SK-N-MC (cell line): ENCODE data around the gene PARD3B.

ENCODE experiments used
- DNase-seq: peaks from one replicate; pipeline ENCODE4 v3.0.0-alpha.2; 2011; ENCODE audit warnings: low read depth, low spot score
- H3K27ac ChIP-seq: fragments of 200-600 bp; sonication (generic); 2 replicates; pipeline ENCODE4 v1.5.1; 2016; ENCODE audit warnings: mixed run types
- H3K36me3 ChIP-seq: fragments of 200-600 bp; sonication (generic); 2 replicates; pipeline ENCODE4 v1.6.1; 2017; ENCODE audit warnings: antibody characterized with exemption, low read length, mixed read lengths; ENCODE audit not compliant: insufficient read depth
- H3K4me3 ChIP-seq: fragments of 200-600 bp; sonication (generic); 2 replicates; pipeline ENCODE4 v1.5.1; 2016
- H3K9ac ChIP-seq: fragments of 200-600 bp; sonication (generic); 2 replicates; pipeline ENCODE4 v1.8.0; 2017; ENCODE audit warnings: mixed run types, mixed read lengths; ENCODE audit not compliant: insufficient read length
- H3K9me3 ChIP-seq: fragments of 200-600 bp; sonication (generic); 2 replicates; pipeline ENCODE4 v1.6.1; 2017; ENCODE audit warnings: low read depth, mild to moderate bottlenecking, antibody characterized with exemption, low read length, moderate library complexity, mixed read lengths
- EZH2 ChIP-seq: fragments of 200-600 bp; sonication (generic); IDR thresholded peaks from one replicate; pipeline ENCODE4 v1.6.1; 2017; ENCODE audit warnings: antibody characterized with exemption
- FOXP2 ChIP-seq: optimal IDR thresholded peaks from 2 replicates; pipeline ENCODE3; 2011; ENCODE audit warnings: mild to moderate bottlenecking, moderate library complexity; ENCODE audit not compliant: insufficient read depth; ENCODE audit errors: extremely low read length, control extremely low read depth
- POLR2AphosphoS5 ChIP-seq: IDR thresholded peaks from 2 replicates; pipeline ENCODE4 v1.6.1; 2012; ENCODE audit warnings: mild to moderate bottlenecking, low read depth, low read length, borderline replicate concordance

Gene PARD3B

DNA sequence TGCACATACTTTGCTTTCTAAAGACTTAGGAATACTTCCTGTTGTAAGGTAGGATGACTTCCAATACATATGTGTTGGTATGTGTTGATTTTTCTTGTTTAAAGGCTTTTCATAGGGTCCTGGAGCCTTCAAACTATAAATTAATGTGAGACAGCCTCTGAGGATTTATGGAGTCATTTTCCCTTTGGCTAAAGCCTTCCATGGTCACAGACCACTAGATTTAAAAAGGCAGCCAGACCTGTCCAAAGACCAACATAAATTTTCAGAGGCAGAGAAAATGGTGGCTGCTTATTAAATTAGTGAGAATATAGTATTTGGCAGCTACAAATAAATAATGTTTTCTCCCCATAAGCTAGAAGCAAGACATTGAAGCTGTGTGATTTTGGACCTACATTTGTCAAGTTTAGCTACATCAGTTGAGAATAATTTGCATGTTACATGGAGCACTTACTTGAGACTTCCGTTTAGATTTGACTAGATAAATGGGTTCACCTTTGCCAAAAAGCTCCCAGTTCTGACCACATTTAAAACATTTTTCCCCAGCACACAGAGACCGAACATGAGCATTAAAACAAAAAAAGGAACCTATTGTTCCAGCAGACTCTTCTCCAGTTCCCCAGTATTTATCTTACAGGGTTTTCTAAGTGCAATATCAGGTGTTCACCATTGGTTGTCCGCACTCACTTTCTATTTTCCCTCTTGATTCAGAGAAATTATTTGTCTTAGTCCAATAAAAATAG, 402.9 kb downstream of the PARD3B start:
- H3K27ac ChIP-seq = no peak overlapping the region
- TF ChIP-seq FOXP2 = no peak
- TF ChIP-seq POLR2AphosphoS5 = no peak
- no peak for TF ChIP-seq EZH2
- no peaks in the 10 kb centered on the region for H3K36me3 ChIP-seq
- no peaks in the 10 kb centered on the region for H3K9me3 ChIP-seq
- DNase-seq = no peak
- H3K4me3 ChIP-seq = no peak overlapping the region
- H3K9ac ChIP-seq = no peak overlapping the region

DNA sequence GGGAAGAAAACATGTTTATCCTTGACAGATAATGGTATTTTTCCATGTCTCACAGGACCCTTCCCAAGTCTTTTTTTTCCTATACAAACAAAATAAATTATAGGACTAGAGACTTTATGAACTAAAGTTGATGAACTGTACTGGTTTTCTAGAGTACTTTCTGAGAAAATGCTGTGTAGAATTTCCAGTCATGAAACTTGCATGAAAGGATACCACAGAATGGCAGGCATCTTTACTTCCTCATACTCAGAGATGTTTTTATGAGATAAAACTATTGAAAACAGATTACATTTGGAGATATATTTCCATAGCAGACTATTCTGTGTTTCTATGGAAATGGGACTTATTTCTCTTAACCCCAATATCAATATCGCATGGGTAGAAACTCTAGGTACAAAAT, 403.5 kb downstream of the PARD3B start:
- no peak overlapping the region for H3K27ac ChIP-seq
- H3K4me3 ChIP-seq = no peak overlapping the region
- no peaks in the 10 kb centered on the region for H3K36me3 ChIP-seq
- no peak for TF ChIP-seq FOXP2
- no peak for TF ChIP-seq POLR2AphosphoS5
- no peak for TF ChIP-seq EZH2
- no peaks in the 10 kb centered on the region for H3K9me3 ChIP-seq
- no peak for DNase-seq
- no peak overlapping the region for H3K9ac ChIP-seq

DNA sequence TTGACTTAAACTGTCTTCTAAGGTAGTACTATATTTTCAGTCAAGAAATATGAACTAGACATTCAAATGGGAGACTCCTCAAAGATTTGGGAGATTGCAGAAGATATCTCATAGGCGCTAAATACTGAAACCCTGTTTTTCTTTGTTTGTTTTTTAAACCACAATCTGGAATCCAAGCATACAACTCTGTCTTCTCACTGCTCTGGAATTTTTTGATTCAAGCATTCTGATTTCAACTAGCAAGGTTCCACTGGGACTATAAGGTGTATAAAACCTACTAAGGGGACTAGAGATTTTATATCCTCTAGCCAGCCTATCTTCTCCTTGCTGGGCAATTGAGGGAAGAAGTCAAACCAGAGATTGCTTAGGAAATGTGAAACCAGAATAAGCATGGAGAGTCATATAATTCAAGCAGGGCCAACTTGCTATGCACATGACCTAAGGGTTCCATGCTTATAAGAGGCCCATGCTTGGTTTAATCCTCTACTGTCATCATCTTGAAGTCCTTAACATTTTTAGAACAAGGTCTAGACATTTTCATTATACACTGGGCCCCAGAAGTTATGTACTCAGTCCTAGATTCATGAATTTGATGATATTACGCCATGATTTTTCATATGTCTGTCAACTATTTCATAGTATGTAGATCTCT, 405.5 kb downstream of the PARD3B start:
- Histone ChIP-seq H3K36me3 (no peaks in the 10 kb centered on the region), H3K27ac (no peak overlapping the region), H3K4me3 (no peak overlapping the region), H3K9me3 (no peaks in the 10 kb centered on the region), H3K9ac (no peak overlapping the region)
- no peak for DNase-seq
- TF ChIP-seq FOXP2 (no peak), POLR2AphosphoS5 (no peak), EZH2 (no peak)

DNA sequence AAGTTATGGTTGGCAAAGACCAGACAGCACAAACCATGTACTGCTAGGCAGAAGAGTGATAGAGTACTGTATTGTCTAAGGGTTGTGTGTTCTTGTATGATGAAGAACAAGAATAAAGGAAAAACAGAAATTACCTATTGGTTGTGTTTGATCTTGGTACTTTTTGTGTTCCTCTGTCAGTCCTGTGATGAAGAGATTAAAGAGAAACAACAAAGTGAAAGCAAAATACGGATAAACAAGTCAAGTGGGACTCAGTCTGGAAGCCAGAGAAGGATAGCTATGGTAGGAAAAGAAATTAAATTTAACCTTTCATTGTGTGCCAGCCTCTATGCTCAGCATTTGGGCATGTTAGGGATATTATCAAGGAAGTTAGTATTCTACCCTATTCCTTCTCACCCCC, 413.1 kb downstream of the PARD3B start:
- no peak for DNase-seq
- Histone ChIP-seq H3K36me3 (no peaks in the 10 kb centered on the region), H3K9me3 (no peaks in the 10 kb centered on the region), H3K9ac (no peak overlapping the region), H3K4me3 (no peak overlapping the region), H3K27ac (no peak overlapping the region)
- TF ChIP-seq FOXP2 (no peak), EZH2 (no peak), POLR2AphosphoS5 (no peak)

DNA sequence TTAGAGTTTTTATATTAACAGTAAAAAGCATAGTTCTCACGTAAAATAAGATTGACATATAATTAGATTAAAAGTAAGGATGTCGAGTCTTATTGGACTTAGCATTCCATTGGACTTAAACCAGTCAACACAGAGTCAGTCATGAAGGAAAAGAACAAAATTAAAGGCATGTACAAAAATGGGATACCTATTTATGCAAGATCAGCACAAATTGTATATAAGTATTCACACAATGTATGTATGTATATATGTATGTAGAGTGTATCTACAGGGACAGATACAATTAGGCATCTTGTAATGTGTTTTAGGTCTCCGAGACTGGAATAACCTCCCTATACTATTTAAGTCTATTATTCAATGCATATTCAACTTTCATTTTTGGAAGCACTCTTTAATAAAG, 419.1 kb downstream of the PARD3B start:
- TF ChIP-seq POLR2AphosphoS5 (no peak), FOXP2 (no peak), EZH2 (no peak)
- H3K27ac ChIP-seq = no peak overlapping the region

DNA sequence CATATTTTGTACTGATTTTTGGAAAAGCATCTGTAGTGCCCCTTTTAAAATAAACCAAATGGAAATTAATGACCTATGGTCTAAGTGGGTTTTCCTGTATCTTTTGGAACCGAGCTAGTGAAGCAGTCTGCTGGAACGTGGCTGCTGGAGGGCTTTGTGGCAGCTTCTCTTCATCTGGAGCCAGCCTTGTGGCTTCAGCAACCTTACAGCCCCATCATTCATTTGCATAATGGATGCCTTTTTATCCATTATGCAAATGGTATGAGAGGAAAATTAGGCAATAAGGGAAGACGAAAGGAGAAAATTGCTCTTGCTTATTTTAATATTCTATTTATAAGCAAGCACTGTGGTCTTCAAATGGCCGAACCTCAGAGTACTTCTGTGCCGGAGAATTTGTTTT, 421.0 kb downstream of the PARD3B start:
- Histone ChIP-seq H3K27ac (no peak overlapping the region), H3K4me3 (no peak overlapping the region), H3K36me3 (no peaks in the 10 kb centered on the region), H3K9ac (no peak overlapping the region), H3K9me3 (no peaks in the 10 kb centered on the region)
- no peak for DNase-seq
- TF ChIP-seq POLR2AphosphoS5 (no peak), FOXP2 (no peak), EZH2 (no peak)

More for the DNA sequence above, 419.1 kb downstream of the PARD3B start:
- Histone ChIP-seq H3K4me3 (no peak overlapping the region), H3K9me3 (no peaks in the 10 kb centered on the region), H3K9ac (no peak overlapping the region), H3K36me3 (no peaks in the 10 kb centered on the region)
- no peak for DNase-seq

DNA sequence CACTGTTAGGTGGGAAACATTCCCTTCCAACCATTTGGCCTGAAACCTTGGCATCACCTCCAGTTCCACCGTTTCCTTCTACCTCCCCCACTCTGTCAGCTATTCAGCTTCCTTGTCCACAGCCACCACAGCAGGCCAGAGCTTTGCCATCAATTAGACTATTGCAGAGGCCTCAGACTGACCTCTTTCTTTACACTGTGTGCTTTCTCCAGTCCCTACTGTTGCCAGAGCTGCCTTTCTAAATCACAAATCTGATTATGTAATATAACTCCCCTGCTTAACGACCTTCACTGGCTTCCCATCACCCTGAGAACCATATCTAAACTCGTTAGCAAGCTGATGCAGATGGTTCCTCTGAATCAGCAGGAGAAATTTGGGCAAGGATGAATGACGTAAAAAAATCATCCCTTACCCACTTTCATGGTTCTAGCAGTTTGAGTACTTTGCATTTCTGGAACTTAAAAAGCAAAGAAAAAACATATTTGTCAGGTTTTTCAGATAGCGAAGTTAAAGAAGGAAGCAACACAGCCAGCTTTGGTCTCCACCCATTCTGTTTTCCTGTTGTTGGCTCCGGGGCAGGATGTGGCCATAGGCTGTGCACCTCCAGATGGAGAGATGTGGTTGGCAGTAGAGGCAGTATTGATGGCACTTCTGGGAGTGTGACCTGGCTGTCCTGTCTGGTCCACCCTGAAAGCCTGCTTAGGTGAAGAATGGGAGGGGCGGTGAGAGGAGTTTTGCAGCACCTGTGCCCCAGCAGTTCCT, 422.1 kb downstream of the PARD3B start:
- Histone ChIP-seq H3K36me3 (no peaks in the 10 kb centered on the region), H3K27ac (no peak overlapping the region), H3K9me3 (no peaks in the 10 kb centered on the region), H3K9ac (no peak overlapping the region), H3K4me3 (no peak overlapping the region)
- TF ChIP-seq POLR2AphosphoS5 (no peak), FOXP2 (no peak), EZH2 (no peak)
- DNase-seq = no peak

DNA sequence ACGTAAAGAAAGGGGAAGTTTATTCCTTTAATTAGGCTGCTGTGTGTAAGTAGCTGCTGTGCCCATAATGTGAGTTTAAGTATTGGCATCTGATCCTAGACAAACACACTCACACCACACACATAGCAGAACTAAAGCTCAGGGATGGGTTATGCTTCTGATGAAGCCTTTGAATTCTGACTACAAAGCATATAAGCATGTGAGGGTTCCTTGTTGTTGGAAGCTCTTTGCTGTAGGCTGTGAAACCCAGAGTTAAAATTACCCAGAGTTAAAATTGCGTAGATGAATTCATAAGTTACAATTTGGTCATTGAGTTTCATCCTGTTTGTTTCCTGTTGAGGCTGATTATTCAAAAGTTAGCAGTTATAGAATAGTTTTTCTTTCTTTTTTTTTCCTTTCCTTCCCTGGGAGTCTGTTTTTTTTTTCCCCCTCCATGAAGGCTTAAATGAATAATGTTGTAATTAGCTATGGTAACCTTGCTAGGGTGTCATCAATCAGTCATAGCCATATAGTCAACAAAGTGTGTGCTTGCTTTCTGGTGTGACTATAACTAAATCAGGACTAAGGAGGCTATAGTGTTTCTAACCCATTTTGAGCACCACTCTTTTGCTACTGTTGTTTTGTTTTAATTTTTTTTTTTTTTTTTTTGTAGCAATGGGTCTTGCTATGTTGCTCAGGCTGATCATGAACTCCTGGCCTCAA, 426.1 kb downstream of the PARD3B start:
- no peak for DNase-seq
- H3K27ac ChIP-seq = no peak overlapping the region
- no peak overlapping the region for H3K9ac ChIP-seq
- no peaks in the 10 kb centered on the region for H3K9me3 ChIP-seq
- no peak overlapping the region for H3K4me3 ChIP-seq
- no peaks in the 10 kb centered on the region for H3K36me3 ChIP-seq
- TF ChIP-seq FOXP2 (no peak), EZH2 (no peak), POLR2AphosphoS5 (no peak)
